ENCODE results near the gene PNMT. TPM values are rescaled to one million over a fixed set of nuclear protein-coding genes. Genes with fewer than 3 reads are reported as not detected.
A peak's percentile ranks its signal among the peaks of the same experiment; 100 is the strongest.

PNMT gene
- total and polyA plus RNA-seq, 12 donors: 2.7 to 30.0 (median 4.2) TPM

- Histone ChIP-seq H3K9me3 (no peaks in the 10 kb centered on the region), H3K36me3 (peaks cover 0 to 82% (median 5%) of the 10 kb centered on the region in 9 donors), H3K27ac (peak overlapping the region; percentile 62 to 98 (median 85)), H3K4me1 (peaks cover 38 to 76% (median 59%) of the 10 kb centered on the region in 9 donors), H3K27me3 (no peaks in the 10 kb centered on the region), H3K4me3 (no peak overlapping the region)
- 84 to 87% methylated on average over 3 of the region's 3 CpGs for WGBS, 2 donors
- intact Hi-C loops (cut with DNase I): no loop called here
- DNase-seq (no peak), ATAC-seq (no peak)
- TF ChIP-seq CTCF (IDR thresholded peaks at IDR 0.05): no peak
Observed at GRCh38 chr17:39658760-39659159, 9.5 kb upstream of the PNMT start.

GRCh38 chr17:39659279-39660010 is 8.8 kb upstream of the PNMT start:
- DNase-seq (peak in 1 of 2 donors; percentile 54), ATAC-seq (peak in 6 of 8 donors; percentile 15 to 58 (median 43))
- H3K27me3 ChIP-seq: no peaks in the 10 kb centered on the region
- 35 to 50% methylated on average over 15 of the region's 15 CpGs for WGBS, 2 donors
- intact Hi-C loops (cut with DNase I): no loop called here
- TF ChIP-seq CTCF (IDR thresholded peaks at IDR 0.05): no peak
- H3K36me3 ChIP-seq: peaks cover 0 to 78% (median 5%) of the 10 kb centered on the region in 9 donors
- H3K4me1 ChIP-seq: peaks cover 37 to 76% (median 64%) of the 10 kb centered on the region in 9 donors
- H3K27ac ChIP-seq: peak overlapping the region; percentile 62 to 98 (median 85)
- no peaks in the 10 kb centered on the region for H3K9me3 ChIP-seq
- peak overlapping the region in 2 of 10 donors; percentile 24 to 33 for H3K4me3 ChIP-seq

- Histone ChIP-seq H3K27me3 (no peaks in the 10 kb centered on the region), H3K9me3 (no peaks in the 10 kb centered on the region), H3K36me3 (peaks cover 0 to 73% (median 5%) of the 10 kb centered on the region in 9 donors), H3K27ac (peak overlapping the region; percentile 62 to 98 (median 85)), H3K4me3 (peak overlapping the region in 5 of 10 donors; percentile 6 to 33 (median 21)), H3K4me1 (peaks cover 38 to 76% (median 64%) of the 10 kb centered on the region in 9 donors)
- ATAC-seq: no peak
- DNase-seq: no peak
- WGBS, 2 donors: 69 to 73% methylated on average over 5 of the region's 5 CpGs
- intact Hi-C loops (cut with DNase I): no loop called here
- no peak for TF ChIP-seq CTCF (IDR thresholded peaks at IDR 0.05)
Observed at GRCh38 chr17:39660011-39660360, 8.3 kb upstream of the PNMT start.

- peak overlapping the region in 6 of 10 donors; percentile 0 to 33 (median 18) for H3K4me3 ChIP-seq
- DNase-seq: peak in 1 of 2 donors; percentile 60
- peak overlapping the region; percentile 62 to 98 (median 85) for H3K27ac ChIP-seq
- H3K4me1 ChIP-seq: peaks cover 38 to 81% (median 71%) of the 10 kb centered on the region in 9 donors
- H3K9me3 ChIP-seq: no peaks in the 10 kb centered on the region
- intact Hi-C loops (cut with DNase I): no loop called here
- peak in 4 of 8 donors; percentile 3 to 46 (median 9) for ATAC-seq
- peaks cover 0 to 1% (median 0%) of the 10 kb centered on the region in 7 donors for H3K27me3 ChIP-seq
- H3K36me3 ChIP-seq: peaks cover 0 to 68% (median 5%) of the 10 kb centered on the region in 9 donors
- 64 to 71% methylated on average over 35 of the region's 35 CpGs for WGBS, 2 donors
- no peak for TF ChIP-seq CTCF (IDR thresholded peaks at IDR 0.05)
Observed at GRCh38 chr17:39660397-39661385, 7.6 kb upstream of the PNMT start.

Measured in heart right ventricle (tissue), 16 donors.